GM18520 (cell line): Measurements from ENCODE around the gene AFG1L.
"Not testable (repeated sequence)": the region's sequence is repeated elsewhere in the genome, so short reads cannot be mapped to it uniquely, and the experiment has no call there.

Experiments
- ATAC-seq: cut with Tn5 transposase; IDR thresholded peaks from one replicate; pipeline ENCODE4 v1.9.1; 2021; ENCODE audit not compliant: unreplicated experiment

Gene AFG1L

GRCh38 chr6:108294727-108295625, at the start of gene AFG1L:
Gene AFG1L (plus strand): TSS chr6:108295054. CDS start chr6:108295080, 26 bp downstream.
- peak; percentile 62 for ATAC-seq

GRCh38 chr6:108245095-108245494, 49.8 kb upstream of the AFG1L start:
- ATAC-seq: not testable (repeated sequence)

- ATAC-seq: no peak
These were observed 46.8 kb upstream of the AFG1L start for GRCh38 chr6:108247965-108248536.

- no peak for ATAC-seq
These were observed 44.5 kb upstream of the AFG1L start for GRCh38 chr6:108250240-108250866.

GRCh38 chr6:108251252-108251651, 43.6 kb upstream of the AFG1L start:
- ATAC-seq: no peak

GRCh38 chr6:108252055-108252454, 42.8 kb upstream of the AFG1L start:
- ATAC-seq: no peak

- no peak for ATAC-seq
These were observed 41.6 kb upstream of the AFG1L start for GRCh38 chr6:108253241-108253640.

- ATAC-seq: no peak
These were observed 40.1 kb upstream of the AFG1L start for GRCh38 chr6:108254433-108255410.

GRCh38 chr6:108260126-108260808, 34.6 kb upstream of the AFG1L start:
- no peak for ATAC-seq

GRCh38 chr6:108260809-108261569, 33.9 kb upstream of the AFG1L start, which contains the start of gene SNX3:
Gene SNX3 (minus strand): TSS chr6:108261040. CDS start chr6:108260921, 119 bp downstream.
- peak; percentile 83 for ATAC-seq

GRCh38 chr6:108263371-108263770, 31.5 kb upstream of the AFG1L start:
- ATAC-seq: no peak

- no peak for ATAC-seq
These were observed 26.0 kb upstream of the AFG1L start for GRCh38 chr6:108268845-108269244.

GRCh38 chr6:108269955-108270354, 24.9 kb upstream of the AFG1L start:
- ATAC-seq: not testable (repeated sequence)

- ATAC-seq: no peak
These were observed 20.3 kb upstream of the AFG1L start for GRCh38 chr6:108274546-108274945.

- no peak for ATAC-seq
These were observed 18.9 kb upstream of the AFG1L start for GRCh38 chr6:108275976-108276375.

- ATAC-seq: no peak
These were observed 17.6 kb upstream of the AFG1L start for GRCh38 chr6:108277295-108277694.

- ATAC-seq: no peak
These were observed 17.0 kb upstream of the AFG1L start for GRCh38 chr6:108277831-108278230.

- no peak for ATAC-seq
These were observed 9.5 kb upstream of the AFG1L start for GRCh38 chr6:108285381-108285780.

- ATAC-seq: no peak
These were observed 8.5 kb upstream of the AFG1L start for GRCh38 chr6:108286366-108286765.
